HG02970 (cell line): ENCODE results near the gene SLC5A11.
"Not testable (repeated sequence)": the region's sequence is repeated elsewhere in the genome, so short reads cannot be mapped to it uniquely, and the experiment has no call there.

ENCODE experiments used
- ATAC-seq: cut with Tn5 transposase; IDR thresholded peaks from one replicate; pipeline ENCODE4 v1.9.1; 2021; ENCODE audit warnings: mild to moderate bottlenecking, moderate library complexity, moderate number of reproducible peaks; ENCODE audit not compliant: unreplicated experiment, low FRiP score

The SLC5A11 gene

GRCh38 chr16:24845726-24846547 is at the start of gene SLC5A11:
SLC5A11 (plus strand) TSS chr16:24845963; CDS start chr16:24858644, 12,681 bp downstream.
- ATAC-seq = no peak

- no peak for ATAC-seq
Measured at GRCh38 chr16:24800586-24800985, 45.2 kb upstream of the SLC5A11 start.

GRCh38 chr16:24801761-24802302 is 43.9 kb upstream of the SLC5A11 start:
- ATAC-seq = no peak

- ATAC-seq = no peak
Measured at GRCh38 chr16:24805484-24805883, 40.3 kb upstream of the SLC5A11 start.

- no peak for ATAC-seq
Measured at GRCh38 chr16:24807301-24807700, 38.5 kb upstream of the SLC5A11 start.

- no peak for ATAC-seq
Measured at GRCh38 chr16:24810951-24811843, 34.6 kb upstream of the SLC5A11 start.

GRCh38 chr16:24812813-24813212 is 33.0 kb upstream of the SLC5A11 start:
- ATAC-seq = not testable (repeated sequence)

- no peak for ATAC-seq
Measured at GRCh38 chr16:24815021-24815420, 30.7 kb upstream of the SLC5A11 start.

- no peak for ATAC-seq
Measured at GRCh38 chr16:24816688-24817087, 29.1 kb upstream of the SLC5A11 start.

GRCh38 chr16:24819462-24820040 is 26.2 kb upstream of the SLC5A11 start:
- no peak for ATAC-seq

- ATAC-seq = no peak
Measured at GRCh38 chr16:24820522-24820921, 25.2 kb upstream of the SLC5A11 start.

- ATAC-seq = no peak
Measured at GRCh38 chr16:24821129-24821528, 24.6 kb upstream of the SLC5A11 start.

GRCh38 chr16:24822542-24822941 is 23.2 kb upstream of the SLC5A11 start:
- ATAC-seq = no peak

GRCh38 chr16:24822974-24823373 is 22.8 kb upstream of the SLC5A11 start:
- ATAC-seq = no peak

- ATAC-seq = no peak
Measured at GRCh38 chr16:24825696-24826095, 20.1 kb upstream of the SLC5A11 start.

- no peak for ATAC-seq
Measured at GRCh38 chr16:24826096-24826690, 19.6 kb upstream of the SLC5A11 start.

- no peak for ATAC-seq
Measured at GRCh38 chr16:24826817-24827566, 18.8 kb upstream of the SLC5A11 start.

- ATAC-seq = no peak
Measured at GRCh38 chr16:24829153-24829552, 16.6 kb upstream of the SLC5A11 start.

GRCh38 chr16:24833352-24833751 is 12.4 kb upstream of the SLC5A11 start:
- ATAC-seq = no peak
